Kidney glomerular epithelial cell (primary cell): ENCODE results near the gene GTF2H3.
"Not testable (repeated sequence)": the region's sequence is repeated elsewhere in the genome, so short reads cannot be mapped to it uniquely, and the experiment has no call there.

ENCODE experiments used
- DNase-seq: peaks from one replicate; lab custom pipeline; 2025; lab: John Stamatoyannopoulos, UW

Gene GTF2H3

GRCh38 chr12:123633379-123634141 is at the start of gene GTF2H3, which contains the start of gene EIF2B1:
TSS of gene GTF2H3 (plus strand) at chr12:123633829. CDS start at chr12:123633860, 31 bp downstream.
TSS of gene EIF2B1 (minus strand) at chr12:123633686. CDS start at chr12:123633557, 129 bp downstream.
- DNase-seq, result peak; percentile 92

- no peak for DNase-seq
Observed at GRCh38 chr12:123591702-123592481, 41.7 kb upstream of the GTF2H3 start.

- DNase-seq, result peak; percentile 20
Observed at GRCh38 chr12:123595729-123596128, 37.9 kb upstream of the GTF2H3 start.

GRCh38 chr12:123597100-123597499 is 36.5 kb upstream of the GTF2H3 start:
- DNase-seq, result no peak

- DNase-seq, result no peak
Observed at GRCh38 chr12:123598522-123598921, 35.1 kb upstream of the GTF2H3 start.

- DNase-seq, result no peak
Observed at GRCh38 chr12:123599310-123599709, 34.3 kb upstream of the GTF2H3 start.

- DNase-seq, result no peak
Observed at GRCh38 chr12:123599721-123600120, 33.9 kb upstream of the GTF2H3 start.

GRCh38 chr12:123601602-123602489 is 31.8 kb upstream of the GTF2H3 start, which contains the start of gene DDX55:
TSS of gene DDX55 (plus strand) at chr12:123602099. CDS start at chr12:123602149, 50 bp downstream.
- peak; percentile 44 for DNase-seq

GRCh38 chr12:123602651-123603195 is 30.9 kb upstream of the GTF2H3 start:
- DNase-seq, result no peak

GRCh38 chr12:123603495-123603894 is 30.1 kb upstream of the GTF2H3 start:
- DNase-seq, result not testable (repeated sequence)

- no peak for DNase-seq
Observed at GRCh38 chr12:123607756-123608155, 25.9 kb upstream of the GTF2H3 start.

GRCh38 chr12:123608182-123608581 is 25.4 kb upstream of the GTF2H3 start:
- no peak for DNase-seq

- DNase-seq, result no peak
Observed at GRCh38 chr12:123614110-123614509, 19.5 kb upstream of the GTF2H3 start.

GRCh38 chr12:123614531-123614930 is 19.1 kb upstream of the GTF2H3 start:
- no peak for DNase-seq

GRCh38 chr12:123617144-123617543 is 16.5 kb upstream of the GTF2H3 start:
- DNase-seq, result no peak

- no peak for DNase-seq
Observed at GRCh38 chr12:123617580-123617979, 16.0 kb upstream of the GTF2H3 start.

- DNase-seq, result no peak
Observed at GRCh38 chr12:123621101-123621500, 12.5 kb upstream of the GTF2H3 start.

GRCh38 chr12:123621619-123622530 is 11.8 kb upstream of the GTF2H3 start:
- no peak for DNase-seq

GRCh38 chr12:123634142-123634561 is 523 bp downstream of the GTF2H3 start:
- DNase-seq, result no peak

GRCh38 chr12:123643911-123644310 is 10.3 kb downstream of the GTF2H3 start:
- no peak for DNase-seq

GRCh38 chr12:123645380-123645779 is 11.8 kb downstream of the GTF2H3 start:
- DNase-seq, result no peak
